Nephron (organoid): ENCODE results near the gene CLCNKA.

ENCODE experiments used
- H3K27ac Mint-ChIP-seq, 3 experiments: 2 replicates each; pipeline ENCODE4 v1.8.0; 2020; ENCODE audit warnings: mixed read lengths in 3 of 3, mild to moderate bottlenecking in 2 of 3, moderate library complexity in 1 of 3
- H3K27me3 Mint-ChIP-seq: 2 replicates; pipeline ENCODE4 v1.8.0; 2021; ENCODE audit warnings: low read depth, mild to moderate bottlenecking, moderate library complexity, mixed read lengths
- H3K36me3 Mint-ChIP-seq: 2 replicates; pipeline ENCODE4 v1.8.0; 2020; ENCODE audit warnings: low read depth, mixed read lengths
- H3K4me1 Mint-ChIP-seq: 2 replicates; pipeline ENCODE4 v1.8.0; 2020; ENCODE audit warnings: mixed read lengths
- H3K4me3 Mint-ChIP-seq, 3 experiments: 2 replicates each; pipeline ENCODE4 v1.8.0; 2020; ENCODE audit warnings: mild to moderate bottlenecking in 3 of 3, mixed read lengths in 3 of 3, moderate library complexity in 2 of 3
- H3K9me3 Mint-ChIP-seq: 2 replicates; pipeline ENCODE4 v1.8.0; 2020; ENCODE audit warnings: mixed read lengths
- TF ChIP-seq, protein P1 (sequence below), 3 experiments: fragments of 200-600 bp; sonication (generic); IDR thresholded peaks; one replicate each; pipeline ENCODE4 v1.5.0; 2021; ENCODE audit warnings: antibody characterized with exemption in 3 of 3; ENCODE audit not compliant: unreplicated experiment in 3 of 3

Gene CLCNKA

DNA sequence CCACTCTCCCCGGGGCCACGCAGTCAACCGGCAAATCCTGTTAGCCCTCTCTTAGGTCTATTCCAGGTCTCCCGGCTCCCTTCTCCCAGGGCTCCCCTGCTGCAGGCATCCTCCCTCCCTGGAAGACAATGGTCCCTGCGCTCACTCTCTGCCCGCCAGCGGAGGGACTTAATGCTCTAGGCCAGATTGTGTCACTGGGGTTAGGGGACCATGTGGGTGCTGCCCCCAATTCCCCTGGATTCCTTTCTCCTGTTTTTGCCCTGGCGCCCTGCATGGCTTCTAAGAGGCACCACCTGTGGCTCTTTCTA lies 43.4 kb downstream of the CLCNKA start:
- peaks cover 41% of the 10 kb centered on the region for H3K27me3 Mint-ChIP-seq
- no peaks in the 10 kb centered on the region for H3K9me3 Mint-ChIP-seq
- peaks cover 4% of the 10 kb centered on the region for H3K4me1 Mint-ChIP-seq
- TF ChIP-seq, protein P1, sequence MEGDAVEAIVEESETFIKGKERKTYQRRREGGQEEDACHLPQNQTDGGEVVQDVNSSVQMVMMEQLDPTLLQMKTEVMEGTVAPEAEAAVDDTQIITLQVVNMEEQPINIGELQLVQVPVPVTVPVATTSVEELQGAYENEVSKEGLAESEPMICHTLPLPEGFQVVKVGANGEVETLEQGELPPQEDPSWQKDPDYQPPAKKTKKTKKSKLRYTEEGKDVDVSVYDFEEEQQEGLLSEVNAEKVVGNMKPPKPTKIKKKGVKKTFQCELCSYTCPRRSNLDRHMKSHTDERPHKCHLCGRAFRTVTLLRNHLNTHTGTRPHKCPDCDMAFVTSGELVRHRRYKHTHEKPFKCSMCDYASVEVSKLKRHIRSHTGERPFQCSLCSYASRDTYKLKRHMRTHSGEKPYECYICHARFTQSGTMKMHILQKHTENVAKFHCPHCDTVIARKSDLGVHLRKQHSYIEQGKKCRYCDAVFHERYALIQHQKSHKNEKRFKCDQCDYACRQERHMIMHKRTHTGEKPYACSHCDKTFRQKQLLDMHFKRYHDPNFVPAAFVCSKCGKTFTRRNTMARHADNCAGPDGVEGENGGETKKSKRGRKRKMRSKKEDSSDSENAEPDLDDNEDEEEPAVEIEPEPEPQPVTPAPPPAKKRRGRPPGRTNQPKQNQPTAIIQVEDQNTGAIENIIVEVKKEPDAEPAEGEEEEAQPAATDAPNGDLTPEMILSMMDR (IDR thresholded peaks at IDR 0.05; ENCODE audit: unreplicated experiment in 3 of 3) = no peak
- peak overlapping the region in 1 of 3 experiments; percentile 42 for H3K4me3 Mint-ChIP-seq
- H3K27ac Mint-ChIP-seq = peak overlapping the region in 2 of 3 experiments; percentile 52 to 90
- no peaks in the 10 kb centered on the region for H3K36me3 Mint-ChIP-seq

DNA sequence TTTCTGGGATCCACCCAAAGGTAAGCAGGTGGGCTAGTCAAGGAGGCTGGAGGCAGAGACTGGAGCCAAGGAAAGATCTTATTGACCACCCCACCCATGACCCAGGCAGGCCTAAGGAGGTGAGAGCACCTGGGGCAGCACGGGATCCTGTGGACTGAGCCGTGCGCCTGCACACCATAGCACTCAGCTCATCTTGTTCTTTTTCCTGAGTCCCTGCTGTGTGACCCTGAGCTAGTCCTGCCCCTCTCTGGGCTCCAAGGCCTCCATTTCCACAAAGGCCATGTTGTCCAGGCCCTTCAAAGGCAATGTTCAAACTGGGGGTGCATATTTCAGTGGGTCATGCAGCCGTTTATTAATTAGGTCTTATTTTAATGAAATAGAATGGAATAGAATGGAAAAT lies 44.4 kb downstream of the CLCNKA start:
- no peaks in the 10 kb centered on the region for H3K36me3 Mint-ChIP-seq
- TF ChIP-seq, protein P1 (IDR thresholded peaks at IDR 0.05; ENCODE audit: unreplicated experiment in 3 of 3) = no peak

DNA sequence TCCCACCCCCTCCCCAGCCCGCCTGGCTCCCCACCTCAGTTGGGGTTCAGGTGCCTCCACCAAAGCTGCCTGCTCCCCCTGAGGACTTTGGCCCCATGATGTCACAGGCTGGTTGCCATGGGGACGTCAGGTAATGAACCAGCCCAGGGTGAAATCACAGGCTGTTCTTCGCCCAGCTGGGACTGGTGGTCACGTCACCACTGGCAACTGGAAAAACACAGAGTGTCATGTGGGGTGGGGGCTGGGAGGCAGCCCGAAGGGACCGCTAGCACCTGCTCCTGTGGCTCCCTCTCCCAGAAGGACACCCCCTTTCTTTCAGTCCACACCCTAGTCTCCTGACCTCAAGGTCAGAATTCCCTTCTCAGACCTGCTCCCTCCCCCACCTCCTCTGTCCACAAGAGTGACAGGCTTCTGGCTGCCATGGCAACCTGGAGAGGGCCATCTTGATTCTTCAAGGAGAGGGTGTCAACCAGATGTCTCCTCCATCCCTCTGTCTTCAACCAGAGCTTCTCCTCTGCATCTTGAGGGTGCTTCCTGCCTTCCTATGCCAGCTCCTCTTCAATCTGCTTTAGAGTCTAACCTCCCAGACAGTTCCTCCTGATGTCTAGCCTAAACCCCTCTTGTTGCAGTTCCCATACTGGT lies 45.4 kb downstream of the CLCNKA start:
- Mint-ChIP-seq H3K36me3 (no peaks in the 10 kb centered on the region), H3K27me3 (peaks cover 38% of the 10 kb centered on the region), H3K4me3 (peak overlapping the region in 1 of 3 experiments; percentile 10), H3K27ac (peak overlapping the region in 2 of 3 experiments; percentile 64 to 90), H3K9me3 (no peaks in the 10 kb centered on the region), H3K4me1 (peaks cover 4% of the 10 kb centered on the region)
- TF ChIP-seq, protein P1 (IDR thresholded peaks at IDR 0.05; ENCODE audit: unreplicated experiment in 3 of 3) = no peak

More for the DNA sequence above, 44.4 kb downstream of the CLCNKA start:
- Mint-ChIP-seq H3K27ac (peak overlapping the region in 1 of 3 experiments; percentile 90), H3K4me3 (no peak overlapping the region), H3K27me3 (peaks cover 38% of the 10 kb centered on the region), H3K9me3 (no peaks in the 10 kb centered on the region), H3K4me1 (peaks cover 4% of the 10 kb centered on the region)

DNA sequence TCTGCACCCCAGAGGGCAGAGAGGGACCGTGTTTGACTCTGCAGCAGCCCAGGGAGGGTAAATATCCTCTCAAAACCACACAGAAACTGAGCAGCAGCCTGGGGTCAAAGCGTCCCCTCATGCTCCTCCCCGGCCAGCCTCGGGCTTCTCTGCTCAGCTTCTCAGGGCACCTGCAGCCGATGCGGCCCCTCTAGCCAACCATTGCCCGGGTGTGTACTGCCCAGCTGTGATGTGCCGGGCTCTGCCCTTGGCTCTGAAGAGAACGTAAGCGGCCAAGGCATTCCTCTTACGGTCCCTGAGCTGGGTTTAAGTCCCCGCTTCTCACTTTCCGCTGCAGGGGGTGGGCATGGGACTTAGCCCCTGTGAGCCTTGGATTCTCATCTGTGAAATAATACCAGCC lies 46.1 kb downstream of the CLCNKA start:
- Mint-ChIP-seq H3K4me3 (no peak overlapping the region), H3K4me1 (peaks cover 4% of the 10 kb centered on the region), H3K9me3 (no peaks in the 10 kb centered on the region), H3K36me3 (no peaks in the 10 kb centered on the region), H3K27ac (peak overlapping the region in 1 of 3 experiments; percentile 90), H3K27me3 (peaks cover 34% of the 10 kb centered on the region)
- TF ChIP-seq, protein P1 (IDR thresholded peaks at IDR 0.05; ENCODE audit: unreplicated experiment in 3 of 3) = no peak

DNA sequence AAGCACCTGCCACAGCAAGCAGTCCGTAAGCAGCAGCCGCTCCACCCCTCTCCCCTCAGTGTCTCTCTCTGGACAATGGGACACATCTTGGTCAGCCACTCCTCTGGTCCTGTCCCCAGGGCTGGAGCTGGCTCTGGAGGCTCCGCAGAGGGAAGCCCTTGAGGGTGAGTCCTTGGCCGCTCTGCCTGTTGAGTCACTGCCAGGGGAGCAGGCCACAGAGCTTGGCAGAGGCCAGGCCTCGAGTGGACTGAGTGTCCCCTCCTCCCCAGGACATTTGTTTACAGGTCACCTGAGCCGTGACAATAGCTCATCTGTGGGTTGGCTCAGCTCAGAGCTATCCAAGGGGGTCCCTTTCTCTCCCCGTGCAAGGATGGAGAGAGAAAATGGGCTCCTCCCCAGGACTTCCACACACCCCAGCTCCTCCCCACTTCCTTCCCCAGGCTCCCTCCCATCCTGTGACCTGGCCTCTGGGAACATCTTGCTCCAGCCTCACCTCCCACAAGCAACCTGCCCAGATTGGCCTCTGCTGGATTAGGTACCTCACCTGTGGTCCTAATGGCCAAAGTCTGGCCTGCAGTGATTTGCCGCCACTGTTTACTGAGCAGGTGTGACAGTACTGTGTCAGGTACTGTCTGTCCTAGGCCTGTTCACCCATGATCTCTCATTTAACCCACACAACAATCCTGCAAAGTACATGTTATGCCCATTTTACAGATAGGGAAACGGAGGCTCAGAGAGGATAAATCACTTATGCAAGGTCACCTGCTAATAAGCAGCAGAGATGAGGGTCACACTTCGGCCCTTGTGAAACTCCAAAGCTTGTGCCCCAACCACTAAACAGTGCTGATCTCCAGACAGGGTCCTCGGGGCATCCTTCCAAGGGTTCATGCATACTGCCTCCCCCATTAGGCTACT lies 46.8 kb downstream of the CLCNKA start:
- peaks cover 5% of the 10 kb centered on the region for H3K4me1 Mint-ChIP-seq
- no peaks in the 10 kb centered on the region for H3K36me3 Mint-ChIP-seq
- H3K27me3 Mint-ChIP-seq = peaks cover 35% of the 10 kb centered on the region
- TF ChIP-seq, protein P1 (IDR thresholded peaks at IDR 0.05; ENCODE audit: unreplicated experiment in 3 of 3) = no peak
- no peaks in the 10 kb centered on the region for H3K9me3 Mint-ChIP-seq
- peak overlapping the region in 1 of 3 experiments; percentile 55 for H3K27ac Mint-ChIP-seq
- no peak overlapping the region for H3K4me3 Mint-ChIP-seq
